ENCODE results near the gene SUPT16H. TPM values are rescaled to one million over a fixed set of nuclear protein-coding genes. Genes with fewer than 3 reads are reported as not detected.

The SUPT16H gene
- total RNA-seq, 4 donors from 2014 or later = 52.7 to 74.3 (median 60.5) TPM

GRCh38 chr14:21302013-21302835, 81.6 kb downstream of the SUPT16H start:
- 86% methylated on average over 8 of the region's 8 CpGs for WGBS
- intact Hi-C loops (cut with DNase I) = no loop called here
- Histone ChIP-seq H3K4me3 (no peak overlapping the region), H3K4me1 (peaks cover 3 to 7% (median 6%) of the 10 kb centered on the region in 4 donors), H3K9me3 (no peaks in the 10 kb centered on the region), H3K27me3 (peaks cover 0 to 27% (median 5%) of the 10 kb centered on the region in 4 donors), H3K27ac (replicated peaks in 1 of 4) (no peak overlapping the region), H3K36me3 (no peaks in the 10 kb centered on the region)
- no peak for DNase-seq (ENCODE audit: extremely low spot score)
- TF ChIP-seq POLR2AphosphoS5 (IDR thresholded peaks at IDR 0.05) (no peak), POLR2A (IDR thresholded peaks at IDR 0.05; ENCODE audit: low read depth) (no peak), EP300 (IDR thresholded peaks at IDR 0.05) (no peak), CTCF (IDR thresholded peaks at IDR 0.05) (no peak)

Small RNAs within 50 kb of the gene (small RNA-seq; reads per million reads assigned to genes)
- gene RN7SL650P (0 reads per million in 3 donors), gene SNORD8 (15,107 to 25,796 (median 23,387) reads per million in 3 donors), gene SNORD9 (33.8 to 57.9 (median 47.5) reads per million in 3 donors)

Other genes starting within 250 kb of the SUPT16H start
- gene OR5AU1, start 228.0 kb downstream of the SUPT16H start, total RNA-seq = not detected
- 100 to 1,000 TPM; 260 to 396 (median 292) TPM for gene HNRNPC, start 114.6 kb downstream of the SUPT16H start, total RNA-seq
- gene RPGRIP1, start 103.9 kb downstream of the SUPT16H start, total RNA-seq = not detected
- 10 to 100 TPM; 45.6 to 64.3 (median 55.0) TPM for gene CHD8, start 72.1 kb upstream of the SUPT16H start, total RNA-seq
- 10 to 100 TPM; 26.2 to 41.0 (median 28.3) TPM for gene RAB2B, start 92.9 kb upstream of the SUPT16H start, total RNA-seq
- gene TOX4, start 93.2 kb upstream of the SUPT16H start, total RNA-seq = 10 to 100 TPM; 42.6 to 81.2 (median 49.1) TPM
- gene METTL3, start 127.3 kb upstream of the SUPT16H start, total RNA-seq = 10 to 100 TPM; 40.6 to 64.4 (median 48.0) TPM
- 10 to 100 TPM in 3 of 4 donors, 1 to 10 TPM in 1; 8.3 to 21.6 (median 15.2) TPM for gene SALL2, start 142.3 kb upstream of the SUPT16H start, total RNA-seq
- gene OR10G3, start 196.1 kb upstream of the SUPT16H start, total RNA-seq = not detected